DLD1 (cell line): ENCODE results near the gene ADPRHL1.
"Not testable (repeated sequence)": the region's sequence is repeated elsewhere in the genome, so short reads cannot be mapped to it uniquely, and the experiment has no call there.

Experiments used
- in situ Hi-C: cut with HindIII; loops from 2 replicates; pipeline ENCODE4 v1.10.0; 2017; ENCODE audit warnings: low sequenced_read_pairs

The ADPRHL1 gene

GRCh38 chr13:113483504-113484293 is 30.4 kb upstream of the ADPRHL1 start:
- in situ Hi-C loops = loop anchor here (25.0 kb wide), 1 partner anchor 96 kb away; no protein-coding TSS in a partner anchor

DNA sequence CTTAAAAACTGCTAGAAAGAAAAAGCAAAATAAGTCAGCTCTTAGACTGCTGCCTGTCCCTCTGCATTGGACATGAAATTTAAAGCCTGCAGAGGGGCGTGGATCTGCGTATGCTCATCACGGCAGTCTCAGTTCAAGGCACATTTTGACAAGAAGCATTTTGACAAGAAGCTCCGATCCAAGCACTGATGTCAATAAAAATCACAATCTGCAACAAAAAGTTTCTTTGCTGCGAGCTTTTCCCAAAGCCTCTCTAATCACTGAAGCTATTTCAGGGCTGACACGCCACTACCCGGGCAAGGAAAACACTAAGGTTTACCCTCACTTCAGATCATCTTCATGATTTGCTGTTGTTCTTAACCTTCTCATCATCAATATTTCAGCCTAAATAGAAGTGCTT is 29.8 kb upstream of the ADPRHL1 start:
- in situ Hi-C loops = loop anchor here (25.0 kb wide), 1 partner anchor 96 kb away; no protein-coding TSS in a partner anchor

- in situ Hi-C loops = loop anchor here (25.0 kb wide), 1 partner anchor 92 kb away; no protein-coding TSS in a partner anchor
Observed at GRCh38 chr13:113479179-113479578, 25.9 kb upstream of the ADPRHL1 start.

GRCh38 chr13:113477724-113478123 is 24.4 kb upstream of the ADPRHL1 start:
- in situ Hi-C loops = loop anchor here (25.0 kb wide), 1 partner anchor 90 kb away; no protein-coding TSS in a partner anchor

DNA sequence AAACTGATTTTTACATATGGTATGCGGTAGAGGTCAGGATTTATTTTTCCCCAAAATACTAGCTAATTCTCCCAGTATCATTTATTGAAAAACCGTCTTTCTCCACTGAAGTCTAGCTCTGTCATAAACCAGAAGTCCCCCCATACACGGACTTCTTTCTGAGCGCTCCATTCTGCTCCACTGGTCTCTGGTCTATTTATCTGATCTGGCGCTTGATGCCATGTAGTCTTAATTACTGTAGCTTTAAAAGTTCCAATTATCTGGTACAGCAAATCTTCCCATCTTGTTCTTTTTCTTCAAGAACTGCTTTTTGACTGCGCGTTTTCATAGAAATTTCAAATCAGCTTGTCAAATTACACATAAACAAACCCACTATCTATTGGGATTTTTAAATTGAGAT is 23.5 kb upstream of the ADPRHL1 start:
- in situ Hi-C loops = loop anchor here (25.0 kb wide), 1 partner anchor 90 kb away; no protein-coding TSS in a partner anchor

GRCh38 chr13:113475911-113476310 is 22.6 kb upstream of the ADPRHL1 start:
- in situ Hi-C loops = loop anchor here (25.0 kb wide), 1 partner anchor 89 kb away; no protein-coding TSS in a partner anchor

GRCh38 chr13:113475280-113475679 is 22.0 kb upstream of the ADPRHL1 start:
- in situ Hi-C loops = loop anchor here (25.0 kb wide), 1 partner anchor 88 kb away; no protein-coding TSS in a partner anchor

- in situ Hi-C loops = no loop called here
Observed at GRCh38 chr13:113474179-113474578, 20.9 kb upstream of the ADPRHL1 start.

DNA sequence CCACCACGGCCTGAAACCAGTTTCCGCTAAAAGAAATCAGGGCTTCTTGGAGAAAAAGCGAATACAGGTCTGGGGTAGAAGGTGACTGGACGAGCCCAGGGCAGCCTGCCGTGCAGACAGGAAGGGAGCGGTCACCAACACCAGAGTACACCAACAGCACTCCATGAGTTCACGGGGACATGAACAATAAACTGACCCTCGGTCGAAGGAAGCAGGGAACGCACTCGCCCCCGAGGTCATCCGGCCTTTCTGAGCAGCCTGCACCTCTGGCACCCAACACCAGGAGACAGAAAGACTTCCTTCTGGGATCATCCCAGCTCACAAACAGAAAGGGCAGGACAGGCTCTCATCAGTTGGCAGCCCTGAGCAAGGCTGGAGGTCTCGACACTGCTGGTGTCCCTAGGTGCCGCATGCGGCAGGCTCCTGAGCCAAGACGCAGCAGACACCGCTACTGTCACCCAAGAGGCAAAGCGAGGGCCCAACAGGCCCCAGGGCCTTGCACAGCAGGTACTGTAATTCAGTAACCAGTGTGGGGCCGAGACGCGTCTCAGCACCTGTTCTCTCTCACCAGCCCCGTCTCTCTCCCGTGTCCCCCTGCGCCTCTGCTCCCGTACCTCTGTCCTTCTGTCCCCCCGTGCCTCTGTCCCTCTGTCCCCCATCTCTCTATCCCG is 19.2 kb upstream of the ADPRHL1 start:
- in situ Hi-C loops = no loop called here

- in situ Hi-C loops = no loop called here
Observed at GRCh38 chr13:113471844-113472243, 18.6 kb upstream of the ADPRHL1 start.

- in situ Hi-C loops = not testable (repeated sequence)
Observed at GRCh38 chr13:113470635-113471163, 17.4 kb upstream of the ADPRHL1 start.

- in situ Hi-C loops = no loop called here
Observed at GRCh38 chr13:113470073-113470472, 16.8 kb upstream of the ADPRHL1 start.

GRCh38 chr13:113469582-113469981 is 16.3 kb upstream of the ADPRHL1 start:
- in situ Hi-C loops = no loop called here

DNA sequence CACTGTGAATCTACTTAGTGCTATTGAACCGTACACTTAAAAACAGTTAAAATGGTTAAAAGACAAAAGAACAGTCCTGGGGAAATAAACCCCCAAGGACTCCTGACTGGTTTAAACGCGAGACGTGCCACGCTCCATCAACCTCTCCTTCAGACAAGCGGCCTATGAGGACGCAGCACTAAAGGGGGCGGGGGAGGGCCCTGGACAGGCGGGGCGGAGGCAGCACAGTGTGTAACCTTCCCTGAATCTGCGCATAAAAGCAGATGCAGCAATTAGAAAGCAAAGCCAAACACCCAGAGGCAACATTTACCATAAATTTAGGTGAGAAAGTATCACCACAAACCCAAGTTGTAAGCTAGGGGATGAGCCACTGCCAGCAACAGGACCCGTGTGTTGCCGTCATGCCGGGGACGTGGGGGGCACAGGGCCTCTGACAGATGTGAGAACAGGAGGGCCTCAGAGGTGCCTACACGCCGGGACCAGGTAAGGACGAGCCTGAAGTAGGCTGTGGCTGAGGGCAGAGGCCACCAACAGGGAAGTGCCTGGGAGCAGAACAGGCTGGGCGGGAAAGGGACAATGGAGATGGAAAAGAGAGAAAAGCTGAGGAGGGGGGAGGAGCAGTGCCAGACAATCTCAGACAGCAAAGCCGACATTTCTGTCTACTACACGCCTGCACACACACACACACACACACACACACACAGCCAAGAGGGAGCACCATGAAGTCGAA is 15.3 kb upstream of the ADPRHL1 start:
- in situ Hi-C loops = no loop called here

- in situ Hi-C loops = no loop called here
Observed at GRCh38 chr13:113468029-113468428, 14.7 kb upstream of the ADPRHL1 start.

- in situ Hi-C loops = no loop called here
Observed at GRCh38 chr13:113466383-113466782, 13.1 kb upstream of the ADPRHL1 start.

DNA sequence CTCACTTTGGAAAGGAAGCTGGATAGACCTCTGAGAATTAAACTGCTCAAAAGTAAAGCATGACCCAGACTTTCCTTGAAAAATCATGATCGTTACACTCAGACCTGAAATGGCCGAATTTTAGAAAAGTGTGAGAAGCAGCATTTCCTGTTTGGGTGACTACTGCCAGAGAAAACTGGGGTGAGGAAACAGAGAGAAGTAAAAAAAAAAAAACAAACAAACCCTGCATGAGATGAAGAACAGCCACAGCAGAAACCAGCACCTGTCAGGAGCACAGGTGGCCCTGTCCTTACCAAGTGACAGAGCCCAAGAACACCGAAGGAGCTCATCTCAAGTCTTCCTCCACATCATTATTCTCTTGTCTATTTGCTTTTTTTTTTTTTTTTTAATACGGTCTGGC is 12.0 kb upstream of the ADPRHL1 start:
- in situ Hi-C loops = no loop called here

GRCh38 chr13:113464476-113464875 is 11.2 kb upstream of the ADPRHL1 start:
- in situ Hi-C loops = no loop called here

GRCh38 chr13:113461022-113461751 is 7.9 kb upstream of the ADPRHL1 start:
- in situ Hi-C loops = no loop called here

DNA sequence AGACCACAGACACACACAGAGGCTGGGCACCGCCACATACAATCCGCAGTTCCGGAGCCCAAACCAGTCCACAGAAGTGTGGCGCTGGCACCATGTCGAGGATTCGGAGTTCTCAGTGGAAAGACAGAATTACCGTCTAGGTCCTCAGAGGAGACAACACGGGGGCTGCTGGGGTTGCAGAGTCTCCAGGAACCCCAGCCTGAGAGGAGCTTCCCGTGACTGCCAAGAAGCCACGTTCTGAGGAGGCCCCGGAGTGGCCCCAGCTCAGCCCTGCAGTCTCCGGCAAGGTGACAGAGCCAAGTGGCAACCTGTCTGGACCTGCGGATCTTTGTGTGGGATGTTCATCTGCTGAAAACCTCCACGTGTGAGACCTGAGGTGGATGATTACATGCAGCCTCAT is 7.3 kb upstream of the ADPRHL1 start:
- in situ Hi-C loops = no loop called here
